Measurements from ENCODE around the gene WDFY4. TPM values are rescaled to one million over a fixed set of nuclear protein-coding genes. Genes with fewer than 3 reads are reported as not detected.

Gene WDFY4
- total and polyA plus RNA-seq, 2 experiments from 2014 or later: 0.14 TPM; not detected in 1

DNA sequence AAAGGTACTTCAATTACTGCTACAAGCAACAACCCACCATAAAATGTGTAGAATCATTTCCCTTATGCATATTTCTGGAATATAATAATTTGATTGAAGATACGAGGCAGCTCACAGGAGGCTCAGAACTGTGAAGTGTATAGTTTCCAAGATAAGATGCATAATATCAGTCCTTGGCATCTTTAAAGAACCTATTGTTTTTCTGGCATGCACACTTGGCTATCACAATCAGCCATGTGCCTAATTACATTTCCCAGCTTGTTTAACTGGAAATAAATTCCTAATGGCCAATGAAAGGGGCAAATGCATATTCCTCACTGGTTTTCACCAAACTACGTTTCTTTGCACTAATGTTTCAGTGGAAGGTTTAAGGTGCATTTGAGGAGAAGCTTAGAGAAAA, 338.4 kb downstream of the WDFY4 start:
- Mint-ChIP-seq H3K27ac (no peak overlapping the region), H3K4me1 (peaks cover 2% of the 10 kb centered on the region; the same call in 1 of the 3 replicates), H3K4me3 (no peak overlapping the region), H3K9me3 (no peaks in the 10 kb centered on the region), H3K36me3 (ENCODE audit: low read depth) (no peaks in the 10 kb centered on the region), H3K27me3 (ENCODE audit: insufficient read depth, low read depth, poor library complexity) (peaks cover 2% of the 10 kb centered on the region)
- no peak for ATAC-seq
- Histone ChIP-seq H3K27me3 (ENCODE audit: insufficient read depth) (no peaks in the 10 kb centered on the region), H3K4me2 (no peak overlapping the region), H3K9me2 (ENCODE audit: insufficient read depth) (no peaks in the 10 kb centered on the region), H3F3A (replicated peaks; ENCODE audit: low read depth) (no peaks in the 10 kb centered on the region), H3K36me3 (ENCODE audit: insufficient read depth) (no peaks in the 10 kb centered on the region), H3K27ac (ENCODE audit: low read depth) (no peak overlapping the region), H3K79me2 (replicated peaks; ENCODE audit: insufficient read depth) (no peaks in the 10 kb centered on the region), H4K20me1 (replicated peaks; ENCODE audit: insufficient read depth) (no peaks in the 10 kb centered on the region), H3K4me1 (ENCODE audit: insufficient read depth) (no peaks in the 10 kb centered on the region), H2AFZ (no peak overlapping the region), H3K4me3 (no peak overlapping the region)
- no peak for TF ChIP-seq ZNF331 (CRISPR knock-in tag; IDR thresholded peaks at IDR 0.05; ENCODE audit: low read depth)
- no peak for TF ChIP-seq JUNB (IDR thresholded peaks at IDR 0.05; ENCODE audit: unreplicated experiment)
- TF ChIP-seq POLR2AphosphoS5 (IDR thresholded peaks at IDR 0.05; ENCODE audit: low read depth): no peak
- no peak for TF ChIP-seq STAT1 (IDR thresholded peaks at IDR 0.05; ENCODE audit: unreplicated experiment)
- TF ChIP-seq NANOG (IDR thresholded peaks at IDR 0.05; ENCODE audit: borderline replicate concordance): no peak
- TF ChIP-seq EZH2 (IDR thresholded peaks at IDR 0.05; ENCODE audit: low read depth, unreplicated experiment): no peak
- no peak for TF ChIP-seq EZH2phosphoT487 (IDR thresholded peaks at IDR 0.05; ENCODE audit: unreplicated experiment)
- TF ChIP-seq, protein P1, sequence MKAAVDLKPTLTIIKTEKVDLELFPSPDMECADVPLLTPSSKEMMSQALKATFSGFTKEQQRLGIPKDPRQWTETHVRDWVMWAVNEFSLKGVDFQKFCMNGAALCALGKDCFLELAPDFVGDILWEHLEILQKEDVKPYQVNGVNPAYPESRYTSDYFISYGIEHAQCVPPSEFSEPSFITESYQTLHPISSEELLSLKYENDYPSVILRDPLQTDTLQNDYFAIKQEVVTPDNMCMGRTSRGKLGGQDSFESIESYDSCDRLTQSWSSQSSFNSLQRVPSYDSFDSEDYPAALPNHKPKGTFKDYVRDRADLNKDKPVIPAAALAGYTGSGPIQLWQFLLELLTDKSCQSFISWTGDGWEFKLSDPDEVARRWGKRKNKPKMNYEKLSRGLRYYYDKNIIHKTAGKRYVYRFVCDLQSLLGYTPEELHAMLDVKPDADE (IDR thresholded peaks at IDR 0.05): no peak
- TF ChIP-seq, protein P2, sequence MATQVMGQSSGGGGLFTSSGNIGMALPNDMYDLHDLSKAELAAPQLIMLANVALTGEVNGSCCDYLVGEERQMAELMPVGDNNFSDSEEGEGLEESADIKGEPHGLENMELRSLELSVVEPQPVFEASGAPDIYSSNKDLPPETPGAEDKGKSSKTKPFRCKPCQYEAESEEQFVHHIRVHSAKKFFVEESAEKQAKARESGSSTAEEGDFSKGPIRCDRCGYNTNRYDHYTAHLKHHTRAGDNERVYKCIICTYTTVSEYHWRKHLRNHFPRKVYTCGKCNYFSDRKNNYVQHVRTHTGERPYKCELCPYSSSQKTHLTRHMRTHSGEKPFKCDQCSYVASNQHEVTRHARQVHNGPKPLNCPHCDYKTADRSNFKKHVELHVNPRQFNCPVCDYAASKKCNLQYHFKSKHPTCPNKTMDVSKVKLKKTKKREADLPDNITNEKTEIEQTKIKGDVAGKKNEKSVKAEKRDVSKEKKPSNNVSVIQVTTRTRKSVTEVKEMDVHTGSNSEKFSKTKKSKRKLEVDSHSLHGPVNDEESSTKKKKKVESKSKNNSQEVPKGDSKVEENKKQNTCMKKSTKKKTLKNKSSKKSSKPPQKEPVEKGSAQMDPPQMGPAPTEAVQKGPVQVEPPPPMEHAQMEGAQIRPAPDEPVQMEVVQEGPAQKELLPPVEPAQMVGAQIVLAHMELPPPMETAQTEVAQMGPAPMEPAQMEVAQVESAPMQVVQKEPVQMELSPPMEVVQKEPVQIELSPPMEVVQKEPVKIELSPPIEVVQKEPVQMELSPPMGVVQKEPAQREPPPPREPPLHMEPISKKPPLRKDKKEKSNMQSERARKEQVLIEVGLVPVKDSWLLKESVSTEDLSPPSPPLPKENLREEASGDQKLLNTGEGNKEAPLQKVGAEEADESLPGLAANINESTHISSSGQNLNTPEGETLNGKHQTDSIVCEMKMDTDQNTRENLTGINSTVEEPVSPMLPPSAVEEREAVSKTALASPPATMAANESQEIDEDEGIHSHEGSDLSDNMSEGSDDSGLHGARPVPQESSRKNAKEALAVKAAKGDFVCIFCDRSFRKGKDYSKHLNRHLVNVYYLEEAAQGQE (IDR thresholded peaks at IDR 0.05; ENCODE audit: unreplicated experiment): no peak
- no peak for TF ChIP-seq ZNF114 (CRISPR knock-in tag; IDR thresholded peaks at IDR 0.05)
- TF ChIP-seq CREB1 (CRISPR knock-in tag; IDR thresholded peaks at IDR 0.05; ENCODE audit: low read depth): no peak
- TF ChIP-seq, protein P3, sequence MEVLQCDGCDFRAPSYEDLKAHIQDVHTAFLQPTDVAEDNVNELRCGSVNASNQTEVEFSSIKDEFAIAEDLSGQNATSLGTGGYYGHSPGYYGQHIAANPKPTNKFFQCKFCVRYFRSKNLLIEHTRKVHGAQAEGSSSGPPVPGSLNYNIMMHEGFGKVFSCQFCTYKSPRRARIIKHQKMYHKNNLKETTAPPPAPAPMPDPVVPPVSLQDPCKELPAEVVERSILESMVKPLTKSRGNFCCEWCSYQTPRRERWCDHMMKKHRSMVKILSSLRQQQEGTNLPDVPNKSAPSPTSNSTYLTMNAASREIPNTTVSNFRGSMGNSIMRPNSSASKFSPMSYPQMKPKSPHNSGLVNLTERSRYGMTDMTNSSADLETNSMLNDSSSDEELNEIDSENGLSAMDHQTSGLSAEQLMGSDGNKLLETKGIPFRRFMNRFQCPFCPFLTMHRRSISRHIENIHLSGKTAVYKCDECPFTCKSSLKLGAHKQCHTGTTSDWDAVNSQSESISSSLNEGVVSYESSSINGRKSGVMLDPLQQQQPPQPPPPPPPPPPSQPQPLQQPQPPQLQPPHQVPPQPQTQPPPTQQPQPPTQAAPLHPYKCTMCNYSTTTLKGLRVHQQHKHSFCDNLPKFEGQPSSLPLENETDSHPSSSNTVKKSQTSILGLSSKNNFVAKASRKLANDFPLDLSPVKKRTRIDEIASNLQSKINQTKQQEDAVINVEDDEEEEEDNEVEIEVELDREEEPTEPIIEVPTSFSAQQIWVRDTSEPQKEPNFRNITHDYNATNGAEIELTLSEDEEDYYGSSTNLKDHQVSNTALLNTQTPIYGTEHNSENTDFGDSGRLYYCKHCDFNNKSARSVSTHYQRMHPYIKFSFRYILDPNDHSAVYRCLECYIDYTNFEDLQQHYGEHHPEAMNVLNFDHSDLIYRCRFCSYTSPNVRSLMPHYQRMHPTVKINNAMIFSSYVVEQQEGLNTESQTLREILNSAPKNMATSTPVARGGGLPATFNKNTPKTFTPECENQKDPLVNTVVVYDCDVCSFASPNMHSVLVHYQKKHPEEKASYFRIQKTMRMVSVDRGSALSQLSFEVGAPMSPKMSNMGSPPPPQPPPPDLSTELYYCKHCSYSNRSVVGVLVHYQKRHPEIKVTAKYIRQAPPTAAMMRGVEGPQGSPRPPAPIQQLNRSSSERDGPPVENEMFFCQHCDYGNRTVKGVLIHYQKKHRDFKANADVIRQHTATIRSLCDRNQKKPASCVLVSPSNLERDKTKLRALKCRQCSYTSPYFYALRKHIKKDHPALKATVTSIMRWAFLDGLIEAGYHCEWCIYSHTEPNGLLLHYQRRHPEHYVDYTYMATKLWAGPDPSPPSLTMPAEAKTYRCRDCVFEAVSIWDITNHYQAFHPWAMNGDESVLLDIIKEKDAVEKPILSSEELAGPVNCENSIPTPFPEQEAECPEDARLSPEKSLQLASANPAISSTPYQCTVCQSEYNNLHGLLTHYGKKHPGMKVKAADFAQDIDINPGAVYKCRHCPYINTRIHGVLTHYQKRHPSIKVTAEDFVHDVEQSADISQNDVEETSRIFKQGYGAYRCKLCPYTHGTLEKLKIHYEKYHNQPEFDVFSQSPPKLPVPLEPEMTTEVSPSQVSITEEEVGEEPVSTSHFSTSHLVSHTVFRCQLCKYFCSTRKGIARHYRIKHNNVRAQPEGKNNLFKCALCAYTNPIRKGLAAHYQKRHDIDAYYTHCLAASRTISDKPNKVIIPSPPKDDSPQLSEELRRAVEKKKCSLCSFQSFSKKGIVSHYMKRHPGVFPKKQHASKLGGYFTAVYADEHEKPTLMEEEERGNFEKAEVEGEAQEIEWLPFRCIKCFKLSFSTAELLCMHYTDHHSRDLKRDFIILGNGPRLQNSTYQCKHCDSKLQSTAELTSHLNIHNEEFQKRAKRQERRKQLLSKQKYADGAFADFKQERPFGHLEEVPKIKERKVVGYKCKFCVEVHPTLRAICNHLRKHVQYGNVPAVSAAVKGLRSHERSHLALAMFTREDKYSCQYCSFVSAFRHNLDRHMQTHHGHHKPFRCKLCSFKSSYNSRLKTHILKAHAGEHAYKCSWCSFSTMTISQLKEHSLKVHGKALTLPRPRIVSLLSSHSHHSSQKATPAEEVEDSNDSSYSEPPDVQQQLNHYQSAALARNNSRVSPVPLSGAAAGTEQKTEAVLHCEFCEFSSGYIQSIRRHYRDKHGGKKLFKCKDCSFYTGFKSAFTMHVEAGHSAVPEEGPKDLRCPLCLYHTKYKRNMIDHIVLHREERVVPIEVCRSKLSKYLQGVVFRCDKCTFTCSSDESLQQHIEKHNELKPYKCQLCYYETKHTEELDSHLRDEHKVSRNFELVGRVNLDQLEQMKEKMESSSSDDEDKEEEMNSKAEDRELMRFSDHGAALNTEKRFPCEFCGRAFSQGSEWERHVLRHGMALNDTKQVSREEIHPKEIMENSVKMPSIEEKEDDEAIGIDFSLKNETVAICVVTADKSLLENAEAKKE (CRISPR knock-in tag; IDR thresholded peaks at IDR 0.05): no peak
- no peak for DNase-seq (ENCODE audit: low spot score)
